Measurements from ENCODE around the gene RPTOR.

Gene RPTOR

GRCh38 chr17:80955078-80955477 is 410.4 kb downstream of the RPTOR start:
- DNase-seq (ENCODE audit: low spot score), result no peak
- TF ChIP-seq CTCF (IDR thresholded peaks at IDR 0.05; ENCODE audit: extremely low read depth, insufficient read depth, missing control alignments), result no peak
- in situ Hi-C loops (cut with MboI; ENCODE audit: low pct_unique_long_range_greater_than_20kb, low sequenced_read_pairs, unreplicated experiment), result loop anchor here (25.0 kb wide), 1 partner anchor 393 kb away; no protein-coding TSS in a partner anchor

- in situ Hi-C loops (cut with MboI; ENCODE audit: low pct_unique_long_range_greater_than_20kb, low sequenced_read_pairs, unreplicated experiment), result loop anchor here (25.0 kb wide), 1 partner anchor 393 kb away; no protein-coding TSS in a partner anchor
- no peak for TF ChIP-seq CTCF (IDR thresholded peaks at IDR 0.05; ENCODE audit: extremely low read depth, insufficient read depth, missing control alignments)
- DNase-seq (ENCODE audit: low spot score), result no peak
Measured at GRCh38 chr17:80955671-80956280, 411.1 kb downstream of the RPTOR start.

- in situ Hi-C loops (cut with MboI; ENCODE audit: low pct_unique_long_range_greater_than_20kb, low sequenced_read_pairs, unreplicated experiment), result loop anchor here (25.0 kb wide), 1 partner anchor 394 kb away; no protein-coding TSS in a partner anchor
- TF ChIP-seq CTCF (IDR thresholded peaks at IDR 0.05; ENCODE audit: extremely low read depth, insufficient read depth, missing control alignments), result no peak
- no peak for DNase-seq (ENCODE audit: low spot score)
Measured at GRCh38 chr17:80956321-80957190, 411.9 kb downstream of the RPTOR start.

GRCh38 chr17:80957461-80957941 is 412.9 kb downstream of the RPTOR start:
- DNase-seq (ENCODE audit: low spot score), result no peak
- no peak for TF ChIP-seq CTCF (IDR thresholded peaks at IDR 0.05; ENCODE audit: extremely low read depth, insufficient read depth, missing control alignments)
- in situ Hi-C loops (cut with MboI; ENCODE audit: low pct_unique_long_range_greater_than_20kb, low sequenced_read_pairs, unreplicated experiment), result loop anchor here (25.0 kb wide), 1 partner anchor 395 kb away; no protein-coding TSS in a partner anchor

- no peak for TF ChIP-seq CTCF (IDR thresholded peaks at IDR 0.05; ENCODE audit: extremely low read depth, insufficient read depth, missing control alignments)
- DNase-seq (ENCODE audit: low spot score), result no peak
- in situ Hi-C loops (cut with MboI; ENCODE audit: low pct_unique_long_range_greater_than_20kb, low sequenced_read_pairs, unreplicated experiment), result loop anchor here (25.0 kb wide), 1 partner anchor 397 kb away; no protein-coding TSS in a partner anchor
Measured at GRCh38 chr17:80959330-80960036, 414.8 kb downstream of the RPTOR start.

All from GM13977 (cell line).